GM04504 (cell line): Measurements from ENCODE around the gene PIK3R3.

Source experiments
- DNase-seq: peaks from one replicate; pipeline ENCODE4 v3.0.0-alpha.2; 2012; ENCODE audit warnings: low read depth

PIK3R3 gene

DNA sequence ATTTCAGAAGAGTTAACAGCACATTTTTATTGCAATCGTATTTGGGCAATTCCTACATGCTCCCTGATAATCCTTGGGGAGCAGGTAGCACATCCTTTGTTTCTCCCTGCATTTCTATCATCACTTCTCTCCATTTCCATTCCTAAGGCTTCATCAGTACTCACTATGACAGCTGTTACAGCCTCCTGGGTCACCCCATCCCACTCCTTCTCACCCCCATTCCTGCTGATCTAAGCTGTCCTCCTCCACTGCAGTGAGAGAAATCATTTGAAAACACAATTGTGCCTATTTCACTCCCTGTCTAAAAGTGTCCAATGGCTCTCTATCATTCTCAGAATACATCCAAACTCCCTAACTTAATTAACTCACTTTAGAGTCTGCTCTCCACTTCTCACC is 25.5 kb upstream of the PIK3R3 start:
- DNase-seq, result no peak

DNA sequence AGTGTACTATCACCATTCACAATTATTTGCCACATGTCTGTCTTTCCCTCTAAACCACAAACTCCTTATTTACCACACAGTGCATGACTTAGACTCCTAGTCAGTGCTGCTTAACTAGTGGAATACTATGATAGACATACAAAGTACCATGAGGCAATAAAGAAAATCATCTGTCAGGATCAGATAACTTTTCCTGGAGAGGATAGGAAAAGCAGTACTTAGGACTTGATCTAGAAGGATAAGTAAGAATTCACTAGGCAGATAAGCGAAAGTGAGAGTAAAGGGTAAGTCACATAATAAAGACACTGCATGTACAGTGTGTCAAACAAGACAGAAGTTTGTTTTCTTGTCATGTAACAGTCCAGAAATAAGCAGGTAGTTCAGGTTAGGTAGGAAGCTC is 21.3 kb upstream of the PIK3R3 start:
- no peak for DNase-seq

GRCh38 chr1:46153228-46153627 is 20.8 kb upstream of the PIK3R3 start:
- DNase-seq, result no peak

- no peak for DNase-seq
Observed at GRCh38 chr1:46152016-46152415, 19.6 kb upstream of the PIK3R3 start.

- no peak for DNase-seq
Observed at GRCh38 chr1:46150085-46150484, 17.7 kb upstream of the PIK3R3 start.

DNA sequence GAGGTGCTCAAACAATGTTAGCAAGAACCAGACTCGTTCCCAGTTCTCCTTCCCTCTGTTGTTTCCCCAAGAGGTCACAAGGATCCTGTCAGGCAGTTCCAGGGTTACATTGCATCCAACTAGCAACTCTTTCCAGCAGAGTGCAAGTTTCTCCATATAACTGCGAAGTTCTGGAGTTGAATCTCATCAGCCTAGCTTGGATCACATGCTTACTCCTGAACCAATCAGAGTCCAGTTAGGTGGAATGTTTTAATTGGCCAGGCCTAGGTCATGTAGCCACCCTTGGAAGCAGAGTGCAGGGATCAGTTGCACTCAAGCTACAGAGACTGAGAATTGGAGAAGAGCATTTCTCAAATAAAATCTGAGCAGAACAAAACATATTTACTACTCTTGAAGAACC is 15.9 kb upstream of the PIK3R3 start:
- DNase-seq, result no peak

DNA sequence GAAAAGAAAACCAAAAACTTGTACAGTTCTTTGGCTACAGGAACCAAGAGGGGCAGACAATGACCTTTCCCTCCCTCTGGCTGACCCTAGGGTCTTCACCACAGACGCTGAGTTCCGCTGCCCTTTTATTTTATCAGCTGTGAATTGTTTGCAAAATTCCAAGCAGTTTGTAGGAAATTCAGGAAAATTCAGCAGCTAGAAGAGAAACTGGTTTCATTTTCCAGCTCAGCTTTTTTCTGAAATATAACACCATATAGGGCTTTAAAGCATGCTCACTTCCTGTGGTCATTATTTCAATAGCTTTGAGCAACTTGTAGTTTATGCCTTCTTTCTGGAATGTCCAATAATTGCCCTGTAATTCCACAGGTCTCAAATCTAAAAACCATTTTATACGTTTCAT is 5.5 kb upstream of the PIK3R3 start:
- DNase-seq, result no peak

DNA sequence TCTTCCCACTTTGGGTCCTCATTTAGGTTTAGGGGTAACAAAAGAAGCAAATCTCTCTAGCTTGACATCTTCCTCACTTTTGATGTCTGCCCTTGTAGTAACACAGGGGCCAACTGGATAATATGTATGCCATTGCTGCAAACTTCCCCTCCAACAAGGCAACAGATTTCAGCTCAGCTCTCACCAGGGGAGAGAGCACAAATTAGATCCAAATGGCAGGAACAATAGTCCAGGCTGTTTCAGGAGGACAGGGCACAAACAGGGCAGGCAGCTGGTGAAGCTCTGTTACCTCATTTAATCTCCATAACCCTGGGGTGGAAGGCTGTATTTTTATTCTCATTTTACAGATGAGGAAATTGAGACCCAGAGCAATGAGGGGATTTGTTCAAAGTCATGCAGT is 4.3 kb upstream of the PIK3R3 start:
- no peak for DNase-seq

DNA sequence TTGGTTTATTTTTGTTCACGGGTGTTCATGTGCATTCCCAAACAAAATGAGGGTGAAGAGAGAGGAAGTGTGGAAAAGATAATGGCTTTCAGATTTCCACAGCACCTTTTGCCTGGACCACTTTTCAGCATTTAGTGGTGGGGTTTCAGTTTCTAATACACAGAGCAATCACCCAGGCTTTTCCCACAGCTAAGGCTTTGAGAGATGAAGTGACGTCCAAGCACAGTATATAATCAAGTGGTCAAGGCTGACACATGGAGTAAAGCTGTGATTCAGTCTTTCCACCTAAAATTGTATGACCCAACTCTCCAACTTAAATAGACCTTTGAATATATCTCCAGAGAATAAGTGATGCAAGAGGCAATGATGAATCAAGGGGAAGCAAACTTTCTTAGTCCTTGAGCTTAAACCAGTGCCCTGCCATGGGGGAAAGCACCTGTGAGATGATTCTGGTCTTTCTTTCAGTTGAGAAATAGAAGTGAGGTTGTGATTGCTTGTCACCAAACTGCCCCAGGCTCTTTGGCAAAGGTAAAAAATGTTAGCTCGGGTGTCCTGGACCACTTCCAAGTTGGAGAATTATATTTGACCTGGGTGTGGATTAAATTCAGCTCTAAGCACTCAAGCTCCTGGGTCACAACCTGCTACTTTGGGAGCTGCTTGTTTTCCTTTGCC is 2.4 kb upstream of the PIK3R3 start:
- no peak for DNase-seq

DNA sequence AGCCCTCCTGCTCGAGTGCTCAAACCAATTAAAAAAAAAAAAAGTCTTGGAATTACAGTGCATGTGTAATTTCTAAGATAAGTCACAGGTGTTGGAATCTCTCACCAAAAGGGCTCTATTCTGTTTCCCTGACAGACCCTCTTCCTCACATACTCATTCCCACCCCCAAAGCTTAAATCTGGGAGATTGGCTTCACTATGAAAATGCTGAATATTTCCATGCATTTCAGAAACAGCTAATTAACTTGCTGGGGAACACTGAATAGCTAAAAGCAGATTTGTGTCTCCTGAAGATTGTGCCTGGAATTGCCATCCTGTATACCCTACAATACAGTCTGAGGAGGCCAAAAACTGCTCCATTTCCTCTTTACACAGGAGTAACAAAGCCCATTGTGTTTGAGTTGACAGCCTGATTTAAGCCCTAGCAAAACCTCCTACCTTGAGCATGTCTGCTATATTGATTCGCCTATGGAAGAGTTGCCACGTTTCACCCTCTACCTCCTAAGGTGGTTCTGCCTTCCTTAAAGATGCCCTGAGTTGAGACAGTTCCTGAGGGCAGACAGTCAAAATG is 1.4 kb upstream of the PIK3R3 start:
- DNase-seq, result no peak

DNA sequence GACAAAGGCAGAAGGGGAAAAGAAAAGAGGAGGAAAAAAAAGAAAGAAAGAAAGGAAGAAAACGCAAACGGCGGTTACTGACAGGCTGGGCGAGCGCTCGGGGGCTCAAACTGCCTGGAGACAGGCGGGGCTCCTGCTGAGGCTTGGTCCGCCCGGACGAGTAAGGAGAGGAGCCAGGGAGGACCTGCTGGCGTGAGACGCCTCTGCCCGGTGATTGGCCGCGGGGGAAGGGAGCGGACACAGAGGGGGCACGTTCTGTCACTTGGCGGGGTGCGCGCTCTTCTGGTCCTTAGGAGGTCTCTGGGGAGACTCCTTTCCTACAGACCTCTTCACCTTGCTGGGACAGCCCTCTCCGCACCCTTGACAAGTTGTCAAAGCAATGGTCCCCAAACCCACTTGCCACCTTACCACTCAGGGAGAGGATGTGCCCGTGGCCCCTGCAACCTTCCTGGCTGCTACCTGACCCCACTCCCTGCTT is 791 bp upstream of the PIK3R3 start:
- no peak for DNase-seq

- DNase-seq, result no peak
Observed at GRCh38 chr1:46131712-46132528, 509 bp downstream of the PIK3R3 start.

DNA sequence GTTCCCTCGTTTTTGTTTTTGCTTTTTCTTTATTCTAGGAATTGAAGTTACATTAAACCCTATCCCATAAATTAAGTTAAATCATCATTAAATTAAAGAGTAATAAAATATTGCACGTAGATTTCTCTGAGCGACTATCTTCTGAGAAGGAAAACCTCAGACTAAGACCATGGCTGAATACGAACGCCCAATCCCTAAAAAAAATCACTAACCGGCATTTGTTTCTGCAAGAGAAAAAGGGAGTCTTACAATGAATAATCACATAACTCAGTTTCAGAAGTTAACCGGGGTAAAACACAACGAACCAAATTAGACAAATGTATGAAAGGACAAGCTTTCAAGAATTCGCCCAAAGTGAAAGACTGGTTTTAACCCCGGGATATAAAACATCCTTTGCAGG is 1.3 kb downstream of the PIK3R3 start:
- no peak for DNase-seq

- DNase-seq, result no peak
Observed at GRCh38 chr1:46130606-46131005, 1.8 kb downstream of the PIK3R3 start.

DNA sequence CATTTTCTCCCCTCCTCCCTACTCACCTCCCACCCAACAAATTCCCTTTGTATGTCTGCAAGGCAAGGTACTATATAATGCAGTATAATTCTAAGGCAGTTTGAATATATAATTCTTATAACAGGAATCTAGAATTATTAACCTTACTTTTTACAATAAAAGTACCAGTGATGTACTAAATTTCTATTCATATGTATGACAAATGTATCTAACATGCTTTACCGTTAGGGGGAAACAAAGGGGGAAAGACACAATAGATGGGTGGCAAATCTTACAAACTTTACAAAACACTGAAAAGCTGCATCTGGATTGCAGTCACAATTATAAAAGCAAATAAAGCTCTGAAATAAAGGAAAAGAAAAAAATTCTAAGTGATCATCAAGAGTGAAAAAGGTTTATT is 2.3 kb downstream of the PIK3R3 start:
- DNase-seq, result no peak

GRCh38 chr1:46128344-46128743 is 4.1 kb downstream of the PIK3R3 start:
- DNase-seq, result no peak

DNA sequence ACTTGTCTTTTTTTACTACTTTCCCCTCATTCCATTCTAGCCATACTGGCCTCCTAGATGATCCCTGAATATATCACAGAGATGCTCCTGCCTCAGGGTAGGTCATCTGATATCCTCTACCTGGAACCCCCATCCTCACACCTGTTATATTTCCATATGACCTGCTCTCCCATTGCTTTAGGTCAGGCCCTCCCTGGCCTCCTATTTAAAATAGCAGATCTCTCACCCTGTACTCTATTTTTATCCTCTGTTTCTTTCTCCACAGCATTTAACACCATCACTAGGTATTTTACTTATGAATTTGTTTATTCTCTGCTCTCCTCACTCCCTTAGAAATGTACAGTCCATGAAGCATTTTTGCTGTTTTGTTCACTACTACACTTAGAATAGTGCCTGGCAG is 13.6 kb downstream of the PIK3R3 start:
- no peak for DNase-seq

DNA sequence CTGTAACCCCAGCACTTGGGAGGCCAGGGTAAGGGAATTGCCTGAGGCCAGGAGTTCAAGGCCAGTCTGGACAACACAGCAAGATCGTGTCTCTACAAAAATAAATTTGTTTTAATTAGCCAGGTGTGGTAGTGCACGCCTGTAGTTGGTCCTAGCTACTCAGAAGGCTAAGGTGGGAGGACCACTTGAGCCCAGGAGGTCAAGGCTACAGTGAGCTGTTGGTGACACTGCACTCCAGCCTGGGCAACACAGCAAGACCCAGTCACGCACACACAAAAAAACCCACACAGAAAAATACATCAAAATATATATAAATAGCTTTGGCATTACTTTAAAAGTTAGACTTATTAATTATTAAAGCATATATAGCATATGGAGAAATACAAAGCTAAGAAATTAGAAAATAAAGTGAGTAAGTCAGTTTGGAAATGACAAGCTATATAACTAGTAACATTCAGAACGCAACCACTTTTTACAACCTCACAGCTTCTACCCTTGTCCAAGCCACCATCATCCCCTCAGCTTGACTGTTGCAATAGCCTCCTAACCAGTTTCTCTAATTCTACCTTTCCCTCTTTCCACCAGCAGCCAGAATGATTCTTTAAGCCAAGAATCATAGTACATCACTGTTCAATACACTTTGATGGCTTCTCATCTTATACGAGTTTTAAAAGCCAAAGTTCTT is 14.5 kb downstream of the PIK3R3 start:
- no peak for DNase-seq

GRCh38 chr1:46114925-46115603 is 17.4 kb downstream of the PIK3R3 start:
- no peak for DNase-seq

GRCh38 chr1:46113948-46114347 is 18.5 kb downstream of the PIK3R3 start:
- DNase-seq, result no peak

DNA sequence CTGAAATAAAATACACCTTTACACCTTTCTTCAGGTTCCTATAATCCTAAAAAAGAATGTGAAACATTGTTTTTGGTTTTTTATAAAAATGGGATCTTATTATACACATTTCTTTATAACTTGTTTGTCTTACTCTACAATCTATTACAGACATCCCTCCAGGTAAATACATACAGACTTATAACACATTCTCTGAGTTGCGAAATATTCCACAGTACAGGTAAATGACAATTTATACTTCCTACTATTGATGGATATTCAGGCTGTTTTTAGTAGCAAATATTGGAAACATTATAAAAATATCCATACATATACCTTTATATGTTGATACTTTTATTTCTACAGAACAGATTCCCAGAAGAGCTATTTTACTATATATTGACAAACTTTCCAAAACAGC is 20.3 kb downstream of the PIK3R3 start:
- DNase-seq, result no peak

GRCh38 chr1:46110521-46110920 is 21.9 kb downstream of the PIK3R3 start:
- DNase-seq, result no peak
